KBM-7 (cell line): ENCODE results near the gene CFP.
"Not testable (repeated sequence)": the region's sequence is repeated elsewhere in the genome, so short reads cannot be mapped to it uniquely, and the experiment has no call there.

Experiments used
- DNase-seq: peaks from one replicate; pipeline ENCODE4 v3.0.0-alpha.2; 2015
- in situ Hi-C: fragments of 300-500 bp; cut with MboI; formaldehyde crosslinking; loops from 2 replicates; pipeline ENCODE4 v1.14.3; 2020; ENCODE audit warnings: low sequenced_read_pairs, low pct_unique_long_range_greater_than_20kb, mixed read lengths

The CFP gene

DNA sequence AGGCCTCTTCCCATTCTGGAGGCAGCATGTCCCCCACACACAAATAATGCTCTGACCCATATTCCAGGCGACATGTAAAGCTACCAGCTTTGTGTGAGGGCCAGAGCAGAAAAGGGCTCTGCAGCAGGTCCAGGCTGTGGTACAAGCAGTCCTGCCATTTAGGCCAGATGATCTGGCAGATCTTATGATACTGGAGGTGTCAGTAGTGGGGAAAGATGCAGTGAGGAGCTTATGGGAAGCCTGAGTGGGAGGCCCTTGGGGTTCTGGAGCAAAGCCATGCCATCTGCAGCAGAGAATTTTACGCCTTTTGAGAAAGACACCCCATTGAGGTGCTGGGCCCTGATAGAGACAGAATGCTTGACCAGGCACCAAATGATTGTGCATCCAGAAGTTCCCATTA, 17.8 kb downstream of the CFP start:
- in situ Hi-C loops = no loop called here
- DNase-seq = no peak

DNA sequence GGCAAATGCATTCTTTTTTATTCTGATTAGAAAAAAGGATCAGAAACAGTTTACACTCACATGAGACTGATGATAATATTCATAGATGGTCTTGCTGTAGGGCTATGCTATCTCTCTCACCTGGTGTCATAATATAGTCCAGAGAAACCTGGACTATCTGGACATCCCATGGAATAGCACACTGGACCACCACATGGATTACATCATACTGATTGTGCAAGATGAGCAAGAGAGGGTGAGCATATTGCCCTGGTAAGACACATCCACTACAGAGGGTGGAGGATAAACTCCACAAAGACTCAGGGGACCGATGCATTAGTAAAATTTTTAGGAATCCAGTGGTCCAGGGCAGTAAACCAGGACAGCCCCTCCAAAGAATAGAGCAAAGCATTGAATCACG, 18.2 kb downstream of the CFP start:
- no peak for DNase-seq
- in situ Hi-C loops = no loop called here

DNA sequence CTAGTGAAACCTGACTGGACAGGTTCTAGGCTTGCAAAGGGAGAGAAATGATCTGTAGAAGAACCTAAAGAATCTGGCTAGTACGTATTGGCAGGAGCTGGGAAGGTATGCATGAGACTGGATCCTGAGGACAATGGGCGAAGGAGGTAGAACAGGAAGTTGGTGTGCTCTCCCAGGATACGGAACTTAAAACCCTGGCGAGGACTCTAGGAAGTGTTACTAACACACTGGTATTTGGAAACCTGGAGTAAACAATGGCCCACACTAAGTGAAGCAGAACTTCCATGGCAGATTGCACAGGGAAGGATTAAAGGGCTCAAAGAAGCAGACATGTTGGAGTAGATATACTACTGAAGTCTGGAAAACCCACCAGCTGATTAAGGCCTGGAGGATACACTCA, 19.2 kb downstream of the CFP start:
- in situ Hi-C loops = no loop called here
- DNase-seq = no peak

DNA sequence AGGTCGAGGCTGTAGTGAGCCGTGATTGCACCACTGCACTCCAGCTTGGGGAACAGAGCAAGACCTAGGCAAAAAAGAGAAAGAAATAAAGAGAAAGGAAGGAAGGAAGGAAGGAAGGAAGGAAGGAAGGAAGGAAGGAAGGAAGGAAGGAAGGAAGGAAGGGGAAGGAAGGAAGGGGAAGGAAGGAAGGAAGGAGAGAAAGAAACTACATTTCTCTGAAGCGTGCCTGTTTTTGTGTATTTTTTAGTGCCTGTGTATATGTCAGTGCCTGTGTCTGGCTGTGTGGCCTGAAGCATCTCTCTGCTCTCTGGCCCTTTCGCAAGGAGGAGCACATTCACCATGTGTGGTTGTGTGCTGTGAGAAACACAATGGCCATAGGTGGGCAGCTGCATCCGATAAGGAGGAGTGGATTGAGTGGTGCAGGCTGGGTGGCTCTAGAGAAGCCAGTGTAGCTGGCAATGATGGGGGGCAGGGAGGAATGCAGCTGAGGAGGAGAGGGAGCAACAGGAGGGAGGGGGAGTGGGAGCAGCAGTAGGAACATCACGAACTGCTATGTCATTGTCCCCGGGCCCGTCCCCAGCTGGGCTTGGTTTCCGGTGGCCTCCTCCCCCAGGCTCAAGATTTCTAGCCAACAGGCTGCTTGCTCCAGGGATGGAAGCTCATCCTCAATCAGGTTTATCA, 21.5 kb downstream of the CFP start:
- DNase-seq = peak; percentile 88

DNA sequence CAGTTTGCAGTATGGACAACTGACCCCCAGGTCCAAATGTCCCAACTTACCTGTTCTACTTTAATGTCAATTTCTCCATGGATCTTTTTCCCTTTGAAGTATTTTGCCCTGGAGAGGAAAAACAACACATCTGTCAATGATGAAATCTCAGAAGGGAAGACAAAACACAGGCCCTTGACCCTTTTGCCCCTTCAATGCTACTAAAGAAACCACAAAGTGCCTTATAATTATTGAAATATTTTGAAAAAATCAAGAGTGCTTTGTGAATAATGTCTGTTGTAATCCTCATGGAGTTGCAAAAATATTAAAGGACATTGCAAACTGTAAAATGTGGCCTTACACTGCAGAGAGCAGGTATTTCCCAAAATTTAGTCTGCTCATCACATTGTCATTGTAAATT, 22.6 kb downstream of the CFP start:
- in situ Hi-C loops = no loop called here
- no peak for DNase-seq

More for the DNA sequence above, 21.5 kb downstream of the CFP start:
- in situ Hi-C loops = no loop called here

DNA sequence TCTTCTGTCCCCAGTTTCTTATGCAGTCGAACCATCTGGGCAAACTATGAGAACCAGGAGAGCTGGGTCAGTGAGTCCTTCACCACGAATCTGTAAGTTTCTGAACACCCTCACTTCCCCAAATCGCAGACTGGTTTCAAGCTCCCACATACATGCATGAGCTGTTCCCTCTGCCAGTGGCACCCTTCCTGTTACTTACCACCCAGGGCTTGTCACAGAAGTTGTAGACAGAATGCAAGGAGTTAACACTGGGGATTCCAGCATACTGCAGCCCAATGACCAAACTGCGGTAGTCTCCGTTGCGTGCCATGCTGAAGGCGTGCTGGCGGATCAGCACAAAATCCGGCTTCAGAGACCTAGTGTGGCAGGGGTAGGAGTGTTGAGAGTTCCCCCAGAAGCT, 24.7 kb downstream of the CFP start:
- DNase-seq = peak; percentile 48
- in situ Hi-C loops = no loop called here

DNA sequence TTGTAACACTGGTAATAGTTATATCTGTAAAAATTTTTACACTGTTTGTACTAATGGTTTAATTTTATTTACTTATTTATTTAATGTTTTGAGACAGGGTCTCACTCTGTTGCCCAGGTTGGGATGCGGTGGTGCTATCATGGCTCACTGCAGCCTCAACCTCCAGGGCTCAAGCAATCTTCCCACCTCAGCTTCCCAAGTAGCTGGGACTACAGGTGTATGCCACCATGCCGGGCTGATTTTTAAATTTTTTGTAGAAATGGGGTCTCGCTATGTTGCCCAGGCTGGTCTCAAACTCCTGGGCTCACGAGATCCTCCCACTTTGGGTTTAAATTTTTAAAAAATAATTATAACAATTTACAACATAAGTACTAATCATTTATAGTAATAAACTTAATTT, 26.6 kb downstream of the CFP start:
- DNase-seq, in situ Hi-C loops: not testable (repeated sequence)

DNA sequence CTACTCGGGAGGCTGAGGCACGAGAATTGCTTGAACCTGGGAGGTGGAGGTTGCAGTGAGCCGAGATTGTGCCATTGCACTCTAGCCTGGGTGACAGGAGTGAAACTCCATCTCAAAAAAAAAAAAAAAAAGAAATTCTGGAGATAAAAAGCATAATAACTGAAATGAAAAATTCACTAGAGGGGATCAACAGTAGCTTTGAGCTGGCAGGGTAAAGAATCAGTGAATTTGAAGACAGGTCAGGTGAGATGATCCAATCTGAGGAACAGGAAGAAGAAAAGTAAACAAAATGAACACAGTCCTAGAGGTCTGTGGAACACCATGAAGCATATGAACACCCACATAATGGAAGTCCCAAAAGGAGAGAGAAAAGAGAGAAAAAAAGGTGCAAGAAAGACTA, 32.5 kb downstream of the CFP start:
- DNase-seq = no peak
- in situ Hi-C loops = no loop called here

DNA sequence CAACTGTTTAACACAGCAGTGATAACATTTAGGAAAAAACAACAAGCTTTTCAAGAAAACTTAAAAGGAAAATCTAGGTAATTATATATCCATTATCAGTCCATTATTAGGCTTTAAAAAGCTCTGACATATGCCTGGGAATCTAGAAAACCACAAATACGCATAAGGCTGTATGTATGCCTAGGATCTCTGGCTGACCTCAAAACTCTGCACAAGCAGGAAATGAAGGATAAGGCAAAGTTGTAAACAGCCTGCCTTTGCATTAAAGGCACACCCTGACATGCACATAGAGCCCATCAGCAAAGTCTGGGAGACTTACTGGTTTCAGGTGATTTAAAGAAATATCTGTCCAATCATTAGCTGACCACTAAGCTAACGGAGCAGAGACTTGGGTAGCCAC, 33.5 kb downstream of the CFP start:
- in situ Hi-C loops = no loop called here
- no peak for DNase-seq

DNA sequence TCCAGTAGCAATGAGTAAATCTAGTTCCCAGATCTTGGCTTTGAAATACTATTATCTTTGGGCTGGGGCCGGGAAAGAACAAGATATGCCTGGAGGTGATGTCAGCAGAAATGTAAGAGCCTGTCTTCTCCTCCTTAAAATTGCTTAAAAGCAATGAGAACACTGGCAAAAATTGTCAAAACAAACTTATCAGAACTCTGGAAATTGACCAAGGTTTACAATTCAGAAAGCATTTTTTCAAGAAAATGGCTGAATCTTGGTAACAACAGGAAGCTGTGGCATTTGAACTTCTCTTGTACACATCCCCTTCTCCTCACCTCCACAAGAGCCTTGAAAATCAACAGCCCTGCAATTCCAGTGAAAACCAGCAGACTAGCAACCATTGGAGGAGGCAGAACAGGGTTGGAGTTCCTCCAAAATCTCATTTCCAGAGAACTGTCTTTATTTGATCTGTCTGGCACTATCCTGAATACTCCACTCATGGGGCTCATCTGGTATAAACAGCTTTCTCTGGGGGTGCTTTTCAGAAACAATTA, 33.9 kb downstream of the CFP start:
- peak; percentile 42 for DNase-seq
- in situ Hi-C loops = no loop called here

DNA sequence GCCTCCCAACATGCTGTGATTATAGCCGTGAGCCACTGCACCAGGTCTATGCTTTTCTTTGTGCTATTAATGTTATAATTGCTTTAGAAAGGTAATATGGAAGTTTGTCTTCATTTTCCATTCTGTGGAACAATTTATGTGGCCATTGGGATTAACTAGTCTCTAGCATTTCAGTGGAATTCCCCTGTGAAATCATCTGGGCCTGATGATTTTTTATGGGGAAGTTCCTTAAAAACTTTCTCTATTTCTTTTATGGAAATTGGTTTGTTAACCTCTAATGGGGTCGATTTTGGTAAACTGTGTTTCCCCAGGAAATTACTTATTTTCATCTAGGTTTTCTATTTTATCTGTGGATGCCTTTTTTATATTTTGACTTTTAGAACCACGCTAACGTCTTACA, 36.2 kb downstream of the CFP start:
- DNase-seq = no peak
- in situ Hi-C loops = no loop called here

DNA sequence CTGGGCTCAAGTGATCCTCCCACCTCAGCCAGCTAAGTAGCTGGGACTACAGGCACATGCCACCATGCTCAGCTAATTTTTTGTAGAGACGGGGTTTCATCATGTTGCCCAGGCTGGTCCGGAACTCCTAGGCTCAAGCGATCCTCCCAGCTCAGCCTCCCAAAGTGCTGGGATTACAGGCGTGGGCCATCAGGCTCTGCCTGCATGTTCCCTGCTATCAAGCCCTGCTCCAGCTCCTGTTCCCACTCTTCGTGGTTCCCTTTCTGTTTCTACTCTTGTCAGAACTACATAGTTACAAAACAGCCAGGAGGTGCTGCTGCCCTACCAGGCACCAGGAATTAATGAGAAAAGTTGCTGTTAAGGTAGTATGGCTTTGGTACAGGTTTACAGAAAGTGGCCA, 38.7 kb downstream of the CFP start:
- DNase-seq = no peak
- in situ Hi-C loops = no loop called here

DNA sequence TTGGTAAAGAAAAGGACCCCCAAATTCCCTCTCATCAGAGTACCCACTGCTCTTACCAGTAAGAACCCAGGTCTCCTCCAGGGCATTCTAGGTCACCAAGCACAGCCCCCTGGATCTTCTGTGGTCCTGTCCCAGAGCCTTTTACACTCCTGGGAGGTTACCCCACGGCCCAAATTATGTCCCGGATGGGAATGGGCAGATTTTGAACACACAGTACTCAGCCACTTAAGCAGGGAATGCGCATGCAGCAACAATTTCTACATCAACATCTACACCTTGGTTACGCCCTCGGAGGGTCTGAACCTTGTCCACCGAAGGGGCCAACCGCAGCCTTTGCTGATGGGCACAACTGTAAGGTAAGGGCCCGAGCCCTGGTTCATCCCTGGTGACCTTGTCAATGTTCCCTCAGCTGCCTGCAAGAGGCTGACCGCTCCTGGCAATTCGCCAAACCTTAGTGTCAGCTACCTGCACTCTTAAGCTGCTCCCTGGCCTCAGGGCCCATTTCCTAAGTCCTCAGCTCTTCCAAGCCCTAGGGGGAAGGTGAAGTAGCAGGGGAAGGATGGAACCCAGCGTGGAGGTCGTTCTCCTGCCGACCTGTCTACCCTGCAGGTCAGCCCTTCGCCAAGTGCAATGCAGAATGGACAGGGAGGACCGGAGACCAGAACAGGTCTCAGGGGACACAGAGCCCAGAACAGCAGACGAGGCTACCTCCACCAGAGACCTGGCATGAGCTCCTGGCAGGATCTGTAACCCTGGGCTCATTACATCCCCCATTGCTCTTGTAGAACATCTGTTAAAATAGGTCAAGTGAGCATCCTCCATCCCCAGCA, 41.6 kb downstream of the CFP start:
- in situ Hi-C loops = no loop called here
- no peak for DNase-seq

DNA sequence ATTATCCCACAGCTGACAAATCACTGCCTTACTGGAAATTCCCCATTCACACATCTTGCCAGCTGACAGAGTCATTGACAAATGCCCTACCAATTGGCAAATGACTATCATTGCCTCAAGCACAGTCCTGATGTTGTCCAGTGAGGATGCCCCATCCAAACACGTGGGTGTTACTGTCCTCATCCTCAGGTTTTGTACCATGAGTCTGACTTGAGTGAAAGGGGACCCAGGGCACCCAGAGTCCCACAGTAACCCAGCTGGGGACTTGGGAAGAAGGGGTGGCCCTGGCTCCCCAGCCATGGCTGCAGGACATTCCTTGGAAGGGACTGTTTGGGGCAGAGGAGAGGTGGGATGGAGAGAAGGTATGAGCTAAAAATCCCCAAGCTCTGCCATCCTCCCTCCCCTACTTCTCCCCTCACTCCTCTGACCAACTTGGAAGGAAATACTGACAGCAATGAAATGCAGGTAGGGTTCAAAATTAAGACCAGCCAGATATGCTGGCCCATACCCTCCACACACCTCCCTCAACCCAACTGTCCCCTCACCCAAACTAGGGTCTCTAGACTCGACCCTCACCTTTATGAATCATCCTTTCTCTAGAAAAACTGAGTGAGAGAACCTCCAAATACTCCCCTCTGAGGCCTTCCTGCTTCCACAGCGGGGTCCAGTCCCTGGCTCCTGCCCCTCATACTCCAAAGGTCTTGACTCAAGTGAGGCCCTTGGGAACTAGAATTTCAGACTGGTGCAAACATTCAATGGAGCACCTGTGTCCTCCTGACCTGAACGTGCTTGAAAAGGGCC, 42.4 kb downstream of the CFP start:
- in situ Hi-C loops = no loop called here

DNA sequence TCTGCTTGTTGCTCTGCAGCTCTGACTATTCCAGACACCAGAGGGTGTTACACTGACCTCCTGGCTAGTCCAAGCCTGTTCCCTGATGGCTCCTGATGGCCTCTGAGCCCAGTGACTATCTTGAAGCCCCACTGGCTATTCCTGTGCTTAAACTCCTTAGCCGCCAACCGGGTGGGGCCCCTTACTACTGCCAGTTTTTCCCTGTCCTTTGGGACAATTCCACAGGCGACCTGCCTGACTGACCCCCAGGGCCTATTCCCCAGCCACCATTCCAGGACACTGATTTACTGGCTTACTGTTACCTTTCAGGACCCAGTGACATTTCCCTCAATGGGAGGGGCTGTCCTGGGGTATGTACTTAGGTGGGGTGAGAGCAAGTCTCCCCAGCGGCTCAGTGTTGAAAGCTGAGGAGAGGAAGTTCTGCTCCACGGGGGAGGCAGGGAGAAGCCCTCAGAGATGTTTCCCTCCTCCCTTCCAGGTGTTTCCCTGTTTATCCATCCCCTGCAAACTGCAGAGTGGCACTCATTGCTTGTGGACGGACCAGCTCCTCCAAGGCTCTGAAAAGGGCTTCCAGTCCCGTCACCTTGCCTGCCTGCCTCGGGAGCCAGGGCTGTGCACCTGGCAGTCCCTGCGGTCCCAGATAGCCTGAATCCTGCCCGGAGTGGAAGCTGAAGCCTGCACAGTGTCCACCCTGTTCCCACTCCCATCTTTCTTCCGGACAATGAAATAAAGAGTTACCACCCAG, 43.5 kb downstream of the CFP start:
- DNase-seq = no peak
- in situ Hi-C loops = no loop called here

More for the DNA sequence above, 42.4 kb downstream of the CFP start:
- no peak for DNase-seq

DNA sequence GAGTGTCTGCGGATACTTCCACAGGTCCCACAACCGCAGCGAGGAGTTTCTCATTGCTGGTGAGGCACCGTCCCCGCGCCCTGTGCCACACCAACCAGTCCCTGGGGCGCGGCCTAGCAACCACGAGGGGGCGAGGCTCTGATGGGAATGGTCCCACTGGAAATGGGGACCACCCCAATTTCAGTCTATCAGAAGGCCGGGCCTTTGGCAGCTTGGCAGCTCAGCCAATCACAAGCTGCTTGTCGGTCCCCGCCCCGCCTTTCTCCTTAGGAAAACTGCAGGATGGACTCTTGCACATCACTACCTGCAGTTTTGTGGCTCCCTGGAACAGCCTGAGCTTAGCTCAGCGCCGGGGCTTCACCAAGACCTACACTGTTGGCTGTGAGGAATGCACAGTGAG, 44.5 kb downstream of the CFP start:
- DNase-seq = no peak
- in situ Hi-C loops = no loop called here

DNA sequence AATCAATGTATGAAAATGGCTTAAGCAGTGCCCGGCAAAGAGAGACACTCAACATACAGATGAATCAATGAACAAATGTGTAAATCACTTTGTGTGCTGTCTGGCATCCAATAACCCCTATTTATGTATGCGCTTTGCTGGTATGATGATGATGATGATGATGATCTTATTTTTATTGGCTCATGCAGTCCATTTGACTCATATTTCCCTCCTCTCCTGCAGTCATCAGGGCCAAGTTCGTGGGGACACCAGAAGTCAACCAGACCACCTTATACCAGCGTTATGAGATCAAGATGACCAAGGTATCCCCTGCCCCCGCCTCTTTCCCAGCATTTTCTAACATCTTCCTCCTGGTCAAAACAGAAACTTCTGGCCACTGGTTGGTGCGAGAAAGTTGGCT, 45.0 kb downstream of the CFP start:
- in situ Hi-C loops = no loop called here
- no peak for DNase-seq

DNA sequence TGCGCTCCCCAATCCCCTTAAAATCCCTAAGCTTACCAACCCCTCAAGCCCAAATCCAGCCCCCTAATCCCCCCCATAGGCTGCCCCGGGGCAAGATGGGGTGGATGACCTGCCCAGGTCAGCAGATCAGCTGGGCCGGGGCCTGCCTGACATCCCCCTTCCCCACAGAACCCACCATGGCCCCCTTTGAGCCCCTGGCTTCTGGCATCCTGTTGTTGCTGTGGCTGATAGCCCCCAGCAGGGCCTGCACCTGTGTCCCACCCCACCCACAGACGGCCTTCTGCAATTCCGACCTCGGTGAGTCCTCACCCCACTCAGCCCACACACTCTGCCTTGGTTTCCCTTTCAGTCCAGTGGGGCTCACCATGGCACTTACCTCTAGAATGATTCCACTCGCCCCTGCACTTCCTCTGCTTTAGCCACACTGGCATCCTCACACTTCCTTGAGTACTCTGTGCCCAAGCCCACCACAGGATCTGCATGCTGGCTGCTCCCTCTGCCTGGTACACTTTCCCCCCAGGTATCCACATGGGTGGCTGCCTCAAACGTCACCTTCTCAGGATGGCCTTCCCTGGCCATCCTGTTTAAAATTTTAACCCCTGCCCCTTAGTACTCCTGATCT, 46.4 kb downstream of the CFP start:
- in situ Hi-C loops = no loop called here
- DNase-seq = no peak
